ENCODE results near the gene AICDA. TPM values are rescaled to one million over a fixed set of nuclear protein-coding genes. Genes with fewer than 3 reads are reported as not detected.

AICDA gene
- total and polyA plus RNA-seq, 4 donors, result 0.28 TPM; not detected in 3

DNA sequence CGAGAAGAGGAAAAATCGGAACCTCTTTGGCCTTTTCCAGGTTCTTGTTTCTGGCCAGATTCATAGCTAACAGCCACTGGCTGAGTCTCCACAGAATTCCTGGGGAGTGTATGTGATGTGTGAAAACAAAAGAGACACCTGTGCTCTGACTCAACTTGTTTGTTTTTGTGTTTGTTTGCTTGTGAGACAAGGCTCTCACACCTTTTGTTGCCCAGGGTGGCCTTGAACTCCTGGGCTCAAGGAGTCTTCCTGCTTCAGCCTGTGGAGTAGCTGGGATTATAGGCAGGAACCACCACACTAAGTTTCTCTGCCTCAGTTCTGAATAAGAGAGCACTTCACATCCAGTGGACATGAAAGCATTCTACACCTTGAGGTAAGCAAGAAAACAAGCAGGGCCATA lies 27.3 kb upstream of the AICDA start:
- Histone ChIP-seq H3K27me3 (ENCODE audit: control insufficient read depth in 4 of 4, insufficient read depth in 4 of 4, low read length in 3 of 4) (no peaks in the 10 kb centered on the region), H3K4me3 (ENCODE audit: low read depth in 1 of 3, low read length in 3 of 3) (no peak overlapping the region), H3K9me3 (ENCODE audit: control insufficient read depth in 4 of 4, low read length in 3 of 4) (no peaks in the 10 kb centered on the region), H3K27ac (ENCODE audit: low read depth in 1 of 2, low read length in 2 of 2) (no peak overlapping the region), H3K4me1 (ENCODE audit: control insufficient read depth in 4 of 4, insufficient read depth in 4 of 4, low read length in 3 of 4) (no peaks in the 10 kb centered on the region), H3K36me3 (ENCODE audit: control insufficient read depth in 4 of 4, insufficient read depth in 3 of 4, low read depth in 1 of 4, low read length in 3 of 4) (no peaks in the 10 kb centered on the region), H3K9ac (ENCODE audit: low read depth in 1 of 2, low read length in 2 of 2) (no peak overlapping the region)
- 56% methylated on average over 2 of the region's 2 CpGs for WGBS
- DNase-seq (ENCODE audit: low spot score), result no peak
- TF ChIP-seq, protein P1, sequence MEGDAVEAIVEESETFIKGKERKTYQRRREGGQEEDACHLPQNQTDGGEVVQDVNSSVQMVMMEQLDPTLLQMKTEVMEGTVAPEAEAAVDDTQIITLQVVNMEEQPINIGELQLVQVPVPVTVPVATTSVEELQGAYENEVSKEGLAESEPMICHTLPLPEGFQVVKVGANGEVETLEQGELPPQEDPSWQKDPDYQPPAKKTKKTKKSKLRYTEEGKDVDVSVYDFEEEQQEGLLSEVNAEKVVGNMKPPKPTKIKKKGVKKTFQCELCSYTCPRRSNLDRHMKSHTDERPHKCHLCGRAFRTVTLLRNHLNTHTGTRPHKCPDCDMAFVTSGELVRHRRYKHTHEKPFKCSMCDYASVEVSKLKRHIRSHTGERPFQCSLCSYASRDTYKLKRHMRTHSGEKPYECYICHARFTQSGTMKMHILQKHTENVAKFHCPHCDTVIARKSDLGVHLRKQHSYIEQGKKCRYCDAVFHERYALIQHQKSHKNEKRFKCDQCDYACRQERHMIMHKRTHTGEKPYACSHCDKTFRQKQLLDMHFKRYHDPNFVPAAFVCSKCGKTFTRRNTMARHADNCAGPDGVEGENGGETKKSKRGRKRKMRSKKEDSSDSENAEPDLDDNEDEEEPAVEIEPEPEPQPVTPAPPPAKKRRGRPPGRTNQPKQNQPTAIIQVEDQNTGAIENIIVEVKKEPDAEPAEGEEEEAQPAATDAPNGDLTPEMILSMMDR (IDR thresholded peaks at IDR 0.05; ENCODE audit: low read depth, low read length, missing input control), result no peak
- no peak for TF ChIP-seq RAD21 (IDR thresholded peaks at IDR 0.05)
- no peak for TF ChIP-seq FOXA2 (IDR thresholded peaks at IDR 0.05)
- TF ChIP-seq FOXA1 (IDR thresholded peaks at IDR 0.05), result no peak
- no peak for TF ChIP-seq HNF4G (IDR thresholded peaks at IDR 0.05)
- TF ChIP-seq RXRA (IDR thresholded peaks at IDR 0.05), result no peak
- no peak for TF ChIP-seq YY1 (IDR thresholded peaks at IDR 0.05)
- no peak for TF ChIP-seq TAF1 (conservative IDR thresholded peaks at IDR 0.05)
- TF ChIP-seq, protein P2, sequence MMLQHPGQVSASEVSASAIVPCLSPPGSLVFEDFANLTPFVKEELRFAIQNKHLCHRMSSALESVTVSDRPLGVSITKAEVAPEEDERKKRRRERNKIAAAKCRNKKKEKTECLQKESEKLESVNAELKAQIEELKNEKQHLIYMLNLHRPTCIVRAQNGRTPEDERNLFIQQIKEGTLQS (IDR thresholded peaks at IDR 0.05), result no peak
- no peak for TF ChIP-seq SP1 (IDR thresholded peaks at IDR 0.05)
- no peak for TF ChIP-seq EGR1 (IDR thresholded peaks at IDR 0.05; ENCODE audit: low read depth in 2 of 2)
- TF ChIP-seq GABPA (IDR thresholded peaks at IDR 0.05 in 1 of 2, conservative IDR thresholded peaks at IDR 0.05 in 1 of 2), result no peak
- TF ChIP-seq NR2F2 (IDR thresholded peaks at IDR 0.05), result no peak
- TF ChIP-seq JUND (IDR thresholded peaks at IDR 0.05), result no peak
- TF ChIP-seq, protein P3, sequence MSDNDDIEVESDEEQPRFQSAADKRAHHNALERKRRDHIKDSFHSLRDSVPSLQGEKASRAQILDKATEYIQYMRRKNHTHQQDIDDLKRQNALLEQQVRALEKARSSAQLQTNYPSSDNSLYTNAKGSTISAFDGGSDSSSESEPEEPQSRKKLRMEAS (IDR thresholded peaks at IDR 0.05), result no peak
- TF ChIP-seq, protein P4, sequence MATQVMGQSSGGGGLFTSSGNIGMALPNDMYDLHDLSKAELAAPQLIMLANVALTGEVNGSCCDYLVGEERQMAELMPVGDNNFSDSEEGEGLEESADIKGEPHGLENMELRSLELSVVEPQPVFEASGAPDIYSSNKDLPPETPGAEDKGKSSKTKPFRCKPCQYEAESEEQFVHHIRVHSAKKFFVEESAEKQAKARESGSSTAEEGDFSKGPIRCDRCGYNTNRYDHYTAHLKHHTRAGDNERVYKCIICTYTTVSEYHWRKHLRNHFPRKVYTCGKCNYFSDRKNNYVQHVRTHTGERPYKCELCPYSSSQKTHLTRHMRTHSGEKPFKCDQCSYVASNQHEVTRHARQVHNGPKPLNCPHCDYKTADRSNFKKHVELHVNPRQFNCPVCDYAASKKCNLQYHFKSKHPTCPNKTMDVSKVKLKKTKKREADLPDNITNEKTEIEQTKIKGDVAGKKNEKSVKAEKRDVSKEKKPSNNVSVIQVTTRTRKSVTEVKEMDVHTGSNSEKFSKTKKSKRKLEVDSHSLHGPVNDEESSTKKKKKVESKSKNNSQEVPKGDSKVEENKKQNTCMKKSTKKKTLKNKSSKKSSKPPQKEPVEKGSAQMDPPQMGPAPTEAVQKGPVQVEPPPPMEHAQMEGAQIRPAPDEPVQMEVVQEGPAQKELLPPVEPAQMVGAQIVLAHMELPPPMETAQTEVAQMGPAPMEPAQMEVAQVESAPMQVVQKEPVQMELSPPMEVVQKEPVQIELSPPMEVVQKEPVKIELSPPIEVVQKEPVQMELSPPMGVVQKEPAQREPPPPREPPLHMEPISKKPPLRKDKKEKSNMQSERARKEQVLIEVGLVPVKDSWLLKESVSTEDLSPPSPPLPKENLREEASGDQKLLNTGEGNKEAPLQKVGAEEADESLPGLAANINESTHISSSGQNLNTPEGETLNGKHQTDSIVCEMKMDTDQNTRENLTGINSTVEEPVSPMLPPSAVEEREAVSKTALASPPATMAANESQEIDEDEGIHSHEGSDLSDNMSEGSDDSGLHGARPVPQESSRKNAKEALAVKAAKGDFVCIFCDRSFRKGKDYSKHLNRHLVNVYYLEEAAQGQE (IDR thresholded peaks at IDR 0.05), result no peak

DNA sequence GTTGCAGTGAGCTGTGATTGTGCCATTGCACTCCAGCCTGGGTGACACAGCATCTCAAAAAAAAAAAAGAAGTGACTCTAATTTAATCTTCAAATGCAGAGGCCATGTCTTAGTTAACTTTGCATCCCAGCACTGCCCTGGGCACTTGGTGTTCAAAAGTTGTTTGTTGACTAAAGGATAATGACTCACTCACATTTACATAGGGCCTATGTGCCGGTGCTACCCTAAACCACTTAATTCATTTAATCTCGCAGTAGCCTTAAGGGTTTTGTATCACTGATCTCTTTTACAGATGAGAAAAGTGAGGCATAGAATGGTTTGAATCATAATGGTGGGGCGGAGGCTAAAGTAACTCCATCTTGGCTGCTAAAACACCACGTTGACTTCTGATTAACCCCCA lies 26.3 kb upstream of the AICDA start:
- no peak overlapping the region for H3K27ac ChIP-seq (ENCODE audit: low read depth in 1 of 2, low read length in 2 of 2)
- H3K4me1 ChIP-seq (ENCODE audit: control insufficient read depth in 4 of 4, insufficient read depth in 4 of 4, low read length in 3 of 4), result no peaks in the 10 kb centered on the region
- H3K4me3 ChIP-seq (ENCODE audit: low read depth in 1 of 3, low read length in 3 of 3), result no peak overlapping the region
- no peaks in the 10 kb centered on the region for H3K27me3 ChIP-seq (ENCODE audit: control insufficient read depth in 4 of 4, insufficient read depth in 4 of 4, low read length in 3 of 4)
- H3K9ac ChIP-seq (ENCODE audit: low read depth in 1 of 2, low read length in 2 of 2), result no peak overlapping the region
- no peaks in the 10 kb centered on the region for H3K9me3 ChIP-seq (ENCODE audit: control insufficient read depth in 4 of 4, low read length in 3 of 4)
- WGBS, result 71% methylated on average over 4 of the region's 4 CpGs
- H3K36me3 ChIP-seq (ENCODE audit: control insufficient read depth in 4 of 4, insufficient read depth in 3 of 4, low read depth in 1 of 4, low read length in 3 of 4), result no peaks in the 10 kb centered on the region
- no peak for DNase-seq (ENCODE audit: low spot score)
- TF ChIP-seq GABPA (IDR thresholded peaks at IDR 0.05 in 1 of 2, conservative IDR thresholded peaks at IDR 0.05 in 1 of 2), result no peak
- no peak for TF ChIP-seq HNF4A (conservative IDR thresholded peaks at IDR 0.05)
- TF ChIP-seq, protein P1 (IDR thresholded peaks at IDR 0.05; ENCODE audit: low read depth, low read length, missing input control), result no peak
- no peak for TF ChIP-seq NR2F2 (IDR thresholded peaks at IDR 0.05)
- no peak for TF ChIP-seq FOXA2 (IDR thresholded peaks at IDR 0.05)
- TF ChIP-seq, protein P3 (IDR thresholded peaks at IDR 0.05), result no peak
